ENCODE measurements around the gene SLC15A4. TPM values are rescaled to one million over a fixed set of nuclear protein-coding genes. Genes with fewer than 3 reads are reported as not detected.

The SLC15A4 gene
- total RNA-seq, 1 experiment from 2014 or later = 32.0 TPM

- DNase-seq (ENCODE audit: unreplicated experiment) = no peak
- peaks cover 4% of the 10 kb centered on the region for H3K36me3 Mint-ChIP-seq (ENCODE audit: insufficient read depth, unreplicated experiment)
- peaks cover 13% of the 10 kb centered on the region for H3K9me3 Mint-ChIP-seq (ENCODE audit: unreplicated experiment)
- no peaks in the 10 kb centered on the region for H3K4me1 Mint-ChIP-seq (ENCODE audit: insufficient read depth, unreplicated experiment)
- ChIA-PET POLR2A (no interaction called here), CTCF (interaction anchor here (1.1 kb wide), 1 partner anchor 16 kb away, joined by 3 read pairs; no protein-coding TSS in a partner anchor)
- peaks cover 9% of the 10 kb centered on the region for H3K27me3 Mint-ChIP-seq (ENCODE audit: insufficient read depth, unreplicated experiment)
- intact Hi-C loops (cut with micrococcal nuclease) = no loop called here
- H3K4me3 Mint-ChIP-seq (ENCODE audit: unreplicated experiment) = no peak overlapping the region
- no TSS peak for BruUV-seq (replicated peaks)
- no peak overlapping the region for H3K27ac Mint-ChIP-seq (ENCODE audit: low read depth, unreplicated experiment)
- no peak for TF ChIP-seq CTCF (IDR thresholded peaks at IDR 0.05; ENCODE audit: unreplicated experiment)
Observed at GRCh38 chr12:128766738-128767501, 56.8 kb downstream of the SLC15A4 start.

GRCh38 chr12:128763395-128763794 lies 60.4 kb downstream of the SLC15A4 start:
- TF ChIP-seq CTCF (IDR thresholded peaks at IDR 0.05; ENCODE audit: unreplicated experiment) = no peak
- CTCF ChIA-PET = interaction anchor here (0.6 kb wide), 1 partner anchor 463 kb away, joined by 3 read pairs; no protein-coding TSS in a partner anchor
- Mint-ChIP-seq H3K27ac (ENCODE audit: low read depth, unreplicated experiment) (no peak overlapping the region), H3K36me3 (ENCODE audit: insufficient read depth, unreplicated experiment) (peaks cover 4% of the 10 kb centered on the region), H3K4me1 (ENCODE audit: insufficient read depth, unreplicated experiment) (no peaks in the 10 kb centered on the region), H3K27me3 (ENCODE audit: insufficient read depth, unreplicated experiment) (peaks cover 9% of the 10 kb centered on the region), H3K4me3 (ENCODE audit: unreplicated experiment) (no peak overlapping the region), H3K9me3 (ENCODE audit: unreplicated experiment) (peaks cover 7% of the 10 kb centered on the region)
- BruUV-seq (replicated peaks) = no TSS peak
- intact Hi-C loops (cut with micrococcal nuclease) = no loop called here
- no peak for DNase-seq (ENCODE audit: unreplicated experiment)
- POLR2A ChIA-PET = no interaction called here

GRCh38 chr12:128761379-128761790 lies 62.4 kb downstream of the SLC15A4 start:
- DNase-seq (ENCODE audit: unreplicated experiment) = peak; percentile 8
- no peaks in the 10 kb centered on the region for H3K4me1 Mint-ChIP-seq (ENCODE audit: insufficient read depth, unreplicated experiment)
- H3K27me3 Mint-ChIP-seq (ENCODE audit: insufficient read depth, unreplicated experiment) = no peaks in the 10 kb centered on the region
- ChIA-PET CTCF (interaction anchor here (0.9 kb wide), 1 partner anchor 22 kb away, joined by 5 read pairs; no protein-coding TSS in a partner anchor), POLR2A (no interaction called here)
- intact Hi-C loops (cut with micrococcal nuclease) = no loop called here
- H3K36me3 Mint-ChIP-seq (ENCODE audit: insufficient read depth, unreplicated experiment) = peaks cover 4% of the 10 kb centered on the region
- peaks cover 15% of the 10 kb centered on the region for H3K9me3 Mint-ChIP-seq (ENCODE audit: unreplicated experiment)
- BruUV-seq (replicated peaks) = no TSS peak
- no peak overlapping the region for H3K4me3 Mint-ChIP-seq (ENCODE audit: unreplicated experiment)
- H3K27ac Mint-ChIP-seq (ENCODE audit: low read depth, unreplicated experiment) = no peak overlapping the region
- no peak for TF ChIP-seq CTCF (IDR thresholded peaks at IDR 0.05; ENCODE audit: unreplicated experiment)

GRCh38 chr12:128755566-128755965 lies 68.2 kb downstream of the SLC15A4 start:
- H3K27ac Mint-ChIP-seq (ENCODE audit: low read depth, unreplicated experiment) = no peak overlapping the region
- TF ChIP-seq CTCF (IDR thresholded peaks at IDR 0.05; ENCODE audit: unreplicated experiment) = no peak
- no peaks in the 10 kb centered on the region for H3K36me3 Mint-ChIP-seq (ENCODE audit: insufficient read depth, unreplicated experiment)
- ChIA-PET CTCF (no interaction called here), POLR2A (no interaction called here)
- intact Hi-C loops (cut with micrococcal nuclease) = no loop called here
- BruUV-seq (replicated peaks) = no TSS peak
- no peaks in the 10 kb centered on the region for H3K27me3 Mint-ChIP-seq (ENCODE audit: insufficient read depth, unreplicated experiment)
- H3K9me3 Mint-ChIP-seq (ENCODE audit: unreplicated experiment) = peaks cover 16% of the 10 kb centered on the region
- H3K4me3 Mint-ChIP-seq (ENCODE audit: unreplicated experiment) = no peak overlapping the region
- DNase-seq (ENCODE audit: unreplicated experiment) = peak; percentile 18
- H3K4me1 Mint-ChIP-seq (ENCODE audit: insufficient read depth, unreplicated experiment) = no peaks in the 10 kb centered on the region

All from MCF 10A (cell line).